CD4-positive, alpha-beta T cell (primary cell): ENCODE measurements around the gene SH3BP1. TPM values are rescaled to one million over a fixed set of nuclear protein-coding genes. Genes with fewer than 3 reads are reported as not detected.

ENCODE experiments used
- ATAC-seq: fragments of 200-7000 bp; cut with Tn5 transposase; one replicate; pipeline ENCODE4 v1.10.0; 2022; ENCODE audit warnings: mild to moderate bottlenecking; ENCODE audit not compliant: poor library complexity
- CTCF ChIA-PET: fragments of 350-600 bp; sonication (Branson Sonifier 250); formaldehyde crosslinking; loops from one replicate; lab custom pipeline; 2021; ENCODE audit warnings: antibody characterized with exemption, inconsistent platforms; lab: Charles Lee
- POLR2A ChIA-PET: fragments of 350-600 bp; sonication (Branson Sonifier 250); formaldehyde crosslinking; loops from one replicate; lab custom pipeline; 2021; ENCODE audit warnings: antibody characterized with exemption, inconsistent platforms; lab: Charles Lee
- DNase-seq, 14 experiments: peaks; one replicate each; pipeline ENCODE4 v3.0.0-alpha.2; 2013 to 2020; ENCODE audit warnings: mixed read lengths in 2 of 14
- H3K27ac ChIP-seq, 2 donors: one replicate each; pipeline versions ENCODE4 v1.5.1 to v1.7.0; 2013; ENCODE audit warnings: low read length in 2 of 2, low read depth in 1 of 2, mild to moderate bottlenecking in 1 of 2
- H3K27me3 ChIP-seq, 2 experiments: 1 replicate in 1 of 2; 2 replicates in 1 of 2; pipeline versions ENCODE4 v1.6.1 to v1.7.0; 2013; ENCODE audit warnings: low read length in 2 of 2, control low read depth in 1 of 2, mild to moderate bottlenecking in 1 of 2, moderate library complexity in 1 of 2; ENCODE audit not compliant: insufficient read depth in 2 of 2, control insufficient read depth in 1 of 2
- H3K36me3 ChIP-seq: one replicate; pipeline ENCODE4 v1.6.1; 2013; ENCODE audit warnings: low read length, control low read depth; ENCODE audit not compliant: insufficient read depth
- H3K4me1 ChIP-seq: one replicate; pipeline ENCODE4 v1.6.1; 2013; ENCODE audit warnings: low read length, control low read depth; ENCODE audit not compliant: insufficient read depth
- H3K4me3 ChIP-seq: one replicate; pipeline ENCODE4 v1.5.1; 2013; ENCODE audit warnings: mild to moderate bottlenecking, low read length, moderate library complexity
- H3K9me3 ChIP-seq, 2 experiments: 1 replicate in 1 of 2; 2 replicates in 1 of 2; pipeline versions ENCODE4 v1.6.1 to v1.7.0; 2013; ENCODE audit warnings: low read length in 2 of 2, mild to moderate bottlenecking in 2 of 2, control low read depth in 1 of 2, moderate library complexity in 1 of 2; ENCODE audit not compliant: control insufficient read depth in 1 of 2, insufficient read depth in 1 of 2
- H3K27ac Mint-ChIP-seq: one replicate; pipeline ENCODE4 v1.8.0; 2020; ENCODE audit warnings: mixed read lengths
- H3K27me3 Mint-ChIP-seq: one replicate; pipeline ENCODE4 v1.8.0; 2021; ENCODE audit warnings: mixed read lengths
- H3K36me3 Mint-ChIP-seq: one replicate; pipeline ENCODE4 v1.8.0; 2021; ENCODE audit warnings: low read depth, mixed read lengths
- H3K4me1 Mint-ChIP-seq: one replicate; pipeline ENCODE4 v1.8.0; 2021; ENCODE audit warnings: low read depth, mixed read lengths
- H3K4me3 Mint-ChIP-seq: one replicate; pipeline ENCODE4 v1.8.0; 2020; ENCODE audit warnings: mild to moderate bottlenecking, mixed read lengths
- H3K9me3 Mint-ChIP-seq: one replicate; pipeline ENCODE4 v1.8.0; 2020; ENCODE audit warnings: mixed read lengths
- intact Hi-C, 2 experiments: fragments of 100-400 bp; cut with DNase I in 1 of 2; cut with micrococcal nuclease in 1 of 2; formaldehyde crosslinking; loops; one replicate each; pipeline versions ENCODE4 v1.15.1 to v1.9.0; 2023 to 2025; cut with DNase I, micrococcal nuclease
- total RNA-seq, 174 experiments: library from RNA in 2 of 174; stranded (reverse) in 2 of 174; gene quantifications; one replicate each; pipeline ENCODE4 v1.2.3 and lab custom pipeline; 2021 to 2026
- TF ChIP-seq, protein P1 (sequence below): fragments of 200-600 bp; IDR thresholded peaks from one replicate; pipeline ENCODE4 v1.8.0; 2022; ENCODE audit warnings: antibody characterized with exemption, mild to moderate bottlenecking

The SH3BP1 gene
- total RNA-seq, 2 experiments from 2014 or later: 46.9 to 49.0 TPM

DNA sequence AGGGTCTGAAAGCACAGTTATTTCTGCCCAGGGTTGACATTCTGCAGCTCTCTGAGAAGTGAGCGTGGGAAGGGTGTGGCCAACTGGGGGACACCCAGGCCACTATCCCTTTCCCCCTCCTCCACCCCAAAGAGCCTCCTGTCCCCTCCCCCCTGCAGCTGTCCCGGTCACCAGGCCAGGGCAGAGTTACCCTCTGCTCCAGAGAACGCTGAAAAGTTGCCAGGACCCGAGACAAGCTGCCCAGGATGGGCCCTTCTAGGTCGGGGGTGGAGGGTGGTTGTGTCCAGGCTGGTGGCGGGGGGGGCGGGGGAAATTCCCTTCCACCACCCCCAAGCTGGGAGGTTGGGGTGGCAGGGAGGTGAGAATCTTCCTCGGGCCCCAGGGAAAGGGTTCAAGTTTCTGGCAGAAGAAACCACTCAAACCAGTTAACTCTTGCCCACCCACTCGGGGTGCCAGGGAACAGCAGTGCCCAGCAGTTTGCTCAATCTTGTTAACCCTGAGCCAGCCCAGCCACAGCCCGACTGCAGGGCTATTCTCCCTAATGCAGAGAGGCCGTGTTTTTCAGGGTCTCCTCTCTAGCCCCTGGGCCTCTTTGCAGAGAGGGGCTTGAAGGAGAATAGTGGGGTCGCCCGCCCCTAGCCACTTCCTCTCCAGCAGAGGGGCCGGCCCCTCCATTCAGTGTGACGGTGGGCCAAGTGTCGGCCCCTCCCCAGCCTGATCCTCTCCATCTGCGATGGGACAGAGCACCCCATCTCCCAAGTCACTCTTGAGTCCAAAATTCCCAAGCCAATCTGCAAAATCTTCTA is 36.7 kb downstream of the SH3BP1 start:
- Histone ChIP-seq H3K9me3 (peaks cover 0 to 4% of the 10 kb centered on the region in 2 experiments), H3K36me3 (peaks cover 5% of the 10 kb centered on the region), H3K27ac (peak overlapping the region; percentile 91 to 99), H3K4me1 (peaks cover 72% of the 10 kb centered on the region), H3K4me3 (peak overlapping the region; percentile 88), H3K27me3 (no peaks in the 10 kb centered on the region)
- CTCF ChIA-PET: interaction anchor here (1.0 to 12.8 kb wide), 2 partner anchors 35 to 69 kb away, joined by 6 to 171 read pairs; partner anchors contain the start of gene SH3BP1
- ATAC-seq (no peak), DNase-seq (peak in 4 of 14 experiments; percentile 31 to 56 (median 46))
- POLR2A ChIA-PET: interaction anchor here (0.9 to 10.5 kb wide), 10 partner anchors 10 to 168 kb away, joined by 3 to 256 read pairs (median 29); partner anchors contain the start of genes ANKRD54, GGA1, NOL12 and PDXP
- Mint-ChIP-seq H3K27ac (peak overlapping the region; percentile 96), H3K9me3 (no peaks in the 10 kb centered on the region), H3K4me1 (peaks cover 57% of the 10 kb centered on the region), H3K4me3 (peak overlapping the region; percentile 89), H3K27me3 (no peaks in the 10 kb centered on the region), H3K36me3 (peaks cover 9% of the 10 kb centered on the region)
- TF ChIP-seq, protein P1, sequence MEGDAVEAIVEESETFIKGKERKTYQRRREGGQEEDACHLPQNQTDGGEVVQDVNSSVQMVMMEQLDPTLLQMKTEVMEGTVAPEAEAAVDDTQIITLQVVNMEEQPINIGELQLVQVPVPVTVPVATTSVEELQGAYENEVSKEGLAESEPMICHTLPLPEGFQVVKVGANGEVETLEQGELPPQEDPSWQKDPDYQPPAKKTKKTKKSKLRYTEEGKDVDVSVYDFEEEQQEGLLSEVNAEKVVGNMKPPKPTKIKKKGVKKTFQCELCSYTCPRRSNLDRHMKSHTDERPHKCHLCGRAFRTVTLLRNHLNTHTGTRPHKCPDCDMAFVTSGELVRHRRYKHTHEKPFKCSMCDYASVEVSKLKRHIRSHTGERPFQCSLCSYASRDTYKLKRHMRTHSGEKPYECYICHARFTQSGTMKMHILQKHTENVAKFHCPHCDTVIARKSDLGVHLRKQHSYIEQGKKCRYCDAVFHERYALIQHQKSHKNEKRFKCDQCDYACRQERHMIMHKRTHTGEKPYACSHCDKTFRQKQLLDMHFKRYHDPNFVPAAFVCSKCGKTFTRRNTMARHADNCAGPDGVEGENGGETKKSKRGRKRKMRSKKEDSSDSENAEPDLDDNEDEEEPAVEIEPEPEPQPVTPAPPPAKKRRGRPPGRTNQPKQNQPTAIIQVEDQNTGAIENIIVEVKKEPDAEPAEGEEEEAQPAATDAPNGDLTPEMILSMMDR: no peak
- intact Hi-C loops: no loop called here

DNA sequence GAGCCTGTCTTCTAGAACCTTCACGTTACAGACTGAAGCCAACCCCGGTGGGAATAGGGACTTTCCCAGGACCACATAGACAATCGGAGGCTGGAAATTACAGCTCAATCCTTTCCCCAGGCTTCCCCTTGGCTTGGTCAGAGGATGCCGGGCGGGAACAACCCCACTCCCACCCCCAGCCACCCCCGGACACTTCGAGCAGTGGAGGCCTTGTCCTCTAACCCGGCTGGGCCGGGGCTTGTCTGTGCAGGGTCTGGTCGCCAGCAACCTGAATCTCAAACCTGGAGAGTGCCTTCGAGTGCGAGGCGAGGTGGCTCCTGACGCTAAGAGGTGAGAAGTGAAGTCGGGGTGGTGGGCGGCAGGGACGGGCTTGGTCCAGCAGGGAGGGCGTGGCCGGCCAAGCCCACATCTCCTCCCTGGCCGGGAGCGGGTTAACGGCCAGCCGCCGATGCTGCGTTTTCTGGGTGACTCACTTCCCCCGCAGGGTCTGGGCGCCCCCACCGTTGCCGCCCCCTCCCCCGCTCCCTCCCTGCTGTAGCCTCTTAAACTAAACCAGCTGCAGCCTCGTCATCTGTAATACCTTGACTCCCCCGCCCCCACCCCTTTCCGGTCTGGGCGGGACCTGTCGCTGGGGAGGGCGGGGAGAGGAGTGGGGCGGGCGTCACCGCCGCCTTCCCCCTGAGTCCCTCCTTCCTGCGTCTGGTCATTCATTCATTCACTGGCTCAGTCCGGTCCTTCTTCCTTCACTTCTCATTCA is 37.4 kb downstream of the SH3BP1 start:
- peak overlapping the region; percentile 96 for H3K27ac Mint-ChIP-seq
- peak; percentile 83 for ATAC-seq
- peaks cover 5% of the 10 kb centered on the region for H3K36me3 ChIP-seq
- peak overlapping the region; percentile 91 to 99 for H3K27ac ChIP-seq
- ChIA-PET CTCF (interaction anchor here (0.7 to 12.8 kb wide), 3 partner anchors 36 to 84 kb away, joined by 3 to 171 read pairs (median 5); partner anchors contain the start of gene SH3BP1), POLR2A (interaction anchor here (0.7 to 10.5 kb wide), 14 partner anchors 9 to 376 kb away, joined by 3 to 256 read pairs (median 19); partner anchors contain the start of genes ANKRD54, GGA1, NOL12 and PDXP)
- peaks cover 0 to 4% of the 10 kb centered on the region in 2 experiments for H3K9me3 ChIP-seq
- TF ChIP-seq, protein P1: no peak
- intact Hi-C loops: loop anchor here (1.0 kb wide), 2 partner anchors 19 to 69 kb away; partner anchors contain the start of genes GGA1 (in 1 of the 2) and PDXP (in 1 of the 2)
- no peaks in the 10 kb centered on the region for H3K27me3 Mint-ChIP-seq
- H3K4me3 Mint-ChIP-seq: peak overlapping the region; percentile 89
- peak overlapping the region; percentile 88 for H3K4me3 ChIP-seq
- H3K4me1 ChIP-seq: peaks cover 72% of the 10 kb centered on the region
- no peaks in the 10 kb centered on the region for H3K27me3 ChIP-seq
- H3K36me3 Mint-ChIP-seq: peaks cover 9% of the 10 kb centered on the region
- no peaks in the 10 kb centered on the region for H3K9me3 Mint-ChIP-seq
- peak; percentile 90 to 97 (median 94) for DNase-seq
- H3K4me1 Mint-ChIP-seq: peaks cover 58% of the 10 kb centered on the region

DNA sequence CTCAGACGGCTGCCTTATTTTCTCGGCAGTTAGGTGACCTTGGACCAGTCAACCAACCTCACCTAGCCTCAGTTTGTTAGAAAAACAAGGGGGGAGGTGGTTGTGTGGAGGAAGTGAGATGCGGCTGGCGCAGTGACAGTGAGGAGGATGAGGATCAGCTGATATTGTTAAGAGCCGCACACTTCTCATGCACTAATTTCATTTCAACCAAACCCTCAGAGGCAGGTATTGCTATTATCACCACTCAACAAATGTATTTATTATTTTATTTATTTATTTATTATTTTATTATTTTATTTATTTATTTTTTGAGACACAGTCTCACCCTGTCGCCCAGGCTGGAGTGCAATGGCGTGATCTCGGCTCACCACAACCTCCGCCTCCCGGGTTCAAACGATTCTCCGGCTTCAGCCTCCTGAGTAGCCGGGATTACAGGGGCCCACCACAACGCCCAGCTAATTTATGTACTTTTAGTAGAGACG is 38.1 kb downstream of the SH3BP1 start:
- ATAC-seq (peak; percentile 63), DNase-seq (peak in 1 of 14 experiments; percentile 15)
- peak overlapping the region; percentile 96 for H3K27ac Mint-ChIP-seq
- ChIA-PET CTCF (interaction anchor here (0.7 to 12.8 kb wide), 3 partner anchors 36 to 85 kb away, joined by 3 to 171 read pairs (median 5); partner anchors contain the start of gene SH3BP1), POLR2A (interaction anchor here (0.7 to 10.5 kb wide), 14 partner anchors 9 to 377 kb away, joined by 3 to 256 read pairs (median 19); partner anchors contain the start of genes ANKRD54, GGA1, NOL12 and PDXP)
- no peaks in the 10 kb centered on the region for H3K9me3 Mint-ChIP-seq
- H3K4me3 Mint-ChIP-seq: peak overlapping the region; percentile 89
- no peaks in the 10 kb centered on the region for H3K27me3 Mint-ChIP-seq
- Histone ChIP-seq H3K27ac (peak overlapping the region; percentile 91 to 99), H3K27me3 (no peaks in the 10 kb centered on the region), H3K4me3 (peak overlapping the region; percentile 88), H3K4me1 (peaks cover 66% of the 10 kb centered on the region), H3K9me3 (peaks cover 0 to 4% of the 10 kb centered on the region in 2 experiments), H3K36me3 (peaks cover 5% of the 10 kb centered on the region)
- H3K4me1 Mint-ChIP-seq: peaks cover 52% of the 10 kb centered on the region
- intact Hi-C loops: loop anchor here (1.0 kb wide), 2 partner anchors 19 to 69 kb away; partner anchors contain the start of genes GGA1 (in 1 of the 2) and PDXP (in 1 of the 2)
- TF ChIP-seq, protein P1: no peak
- H3K36me3 Mint-ChIP-seq: peaks cover 9% of the 10 kb centered on the region
